B cell (primary cell): ENCODE measurements around the gene L2HGDH. TPM values are rescaled to one million over a fixed set of nuclear protein-coding genes. Genes with fewer than 3 reads are reported as not detected.

ENCODE experiments used
- ATAC-seq: fragments of 200-7000 bp; cut with Tn5 transposase; one replicate; pipeline ENCODE4 v1.10.0; 2021; ENCODE audit warnings: low read depth, mild to moderate bottlenecking, moderate number of reproducible peaks, moderate library complexity
- CTCF ChIA-PET: fragments of 350-600 bp; sonication (Branson Sonifier 250); formaldehyde crosslinking; loops from one replicate; lab custom pipeline; 2021; ENCODE audit warnings: antibody characterized with exemption, inconsistent platforms; lab: Charles Lee
- POLR2A ChIA-PET: fragments of 350-600 bp; sonication (Branson Sonifier 250); formaldehyde crosslinking; loops from one replicate; lab custom pipeline; 2021; ENCODE audit warnings: antibody characterized with exemption; lab: Charles Lee
- DNase-seq: peaks from one replicate; pipeline ENCODE4 v3.0.0; 2013
- H2AFZ ChIP-seq: 2 replicates; pipeline ENCODE4 v1.6.1; 2012; ENCODE audit warnings: mild to moderate bottlenecking, low read depth, low read length; ENCODE audit not compliant: insufficient read depth, poor library complexity, severe bottlenecking
- H3K27ac ChIP-seq, 2 donors: 1 replicate in 1 of 2; 2 replicates in 1 of 2; pipeline ENCODE4 v1.5.1; 2012 to 2013; ENCODE audit warnings: low read length in 2 of 2, mild to moderate bottlenecking in 2 of 2, moderate library complexity in 1 of 2
- H3K27me3 ChIP-seq, 4 experiments: fragments of 200-600 bp in 1 of 4; sonication (generic) in 1 of 4; replicated peaks in 1 of 4; 1 replicate in 2 of 4; 2 replicates in 2 of 4; pipeline versions ENCODE4 v1.6.1 to v1.7.0; 2013 to 2016; ENCODE audit warnings: low read length in 3 of 4, mild to moderate bottlenecking in 2 of 4, mixed read lengths in 1 of 4, moderate library complexity in 1 of 4; ENCODE audit not compliant: insufficient read depth in 4 of 4, control insufficient read depth in 3 of 4; ENCODE audit errors: control extremely low read depth in 1 of 4
- H3K36me3 ChIP-seq, 2 experiments: replicated peaks in 1 of 2; 1 replicate in 1 of 2; 2 replicates in 1 of 2; pipeline versions ENCODE4 v1.6.1 to v1.7.1; 2013; ENCODE audit warnings: low read length in 1 of 2; ENCODE audit not compliant: insufficient read depth in 2 of 2, control insufficient read depth in 1 of 2; ENCODE audit errors: control extremely low read depth in 1 of 2, extremely low read depth in 1 of 2
- H3K4me1 ChIP-seq, 2 donors: fragments of 200-600 bp in 1 of 2; sonication (generic) in 1 of 2; 1 replicate in 1 of 2; 2 replicates in 1 of 2; pipeline versions ENCODE4 v1.5.1 to v1.6.1; 2013 to 2017; ENCODE audit warnings: low read length in 2 of 2; ENCODE audit not compliant: control insufficient read depth in 2 of 2, insufficient read depth in 2 of 2
- H3K4me2 ChIP-seq: replicated peaks from 2 replicates; pipeline ENCODE3; 2012; ENCODE audit warnings: mild to moderate bottlenecking, low read depth, low read length; ENCODE audit not compliant: poor library complexity, severe bottlenecking
- H3K4me3 ChIP-seq, 5 experiments: fragments of 200-600 bp in 1 of 5; sonication (generic) in 1 of 5; 1 replicate in 3 of 5; 2 replicates in 2 of 5; pipeline versions ENCODE4 v1.5.1 to v1.7.0; 2011 to 2016; ENCODE audit warnings: low read length in 4 of 5, mild to moderate bottlenecking in 4 of 5, low read depth in 2 of 5, control low read depth in 1 of 5, moderate library complexity in 1 of 5; ENCODE audit not compliant: insufficient read depth in 1 of 5; ENCODE audit errors: control extremely low read depth in 1 of 5, extremely low read depth in 1 of 5
- H3K79me2 ChIP-seq: fragments of 200-600 bp; sonication (generic); one replicate; pipeline ENCODE4 v1.6.0; 2016; ENCODE audit warnings: low read length; ENCODE audit not compliant: control insufficient read depth, insufficient read depth
- H3K9ac ChIP-seq: fragments of 200-600 bp; sonication (generic); 2 replicates; pipeline ENCODE4 v1.6.1; 2017; ENCODE audit warnings: mild to moderate bottlenecking, low read length, moderate library complexity
- H3K9me3 ChIP-seq, 3 donors: one replicate each; pipeline versions ENCODE4 v1.6.1 to v1.7.1; 2013; ENCODE audit warnings: low read length in 2 of 3; ENCODE audit not compliant: control insufficient read depth in 2 of 3, insufficient read depth in 1 of 3; ENCODE audit errors: control extremely low read depth in 1 of 3
- H4K20me1 ChIP-seq: 2 replicates; pipeline ENCODE4 v1.6.0; 2012; ENCODE audit warnings: mild to moderate bottlenecking, low read length; ENCODE audit not compliant: insufficient read depth, control insufficient read depth, poor library complexity, severe bottlenecking
- H3K27ac Mint-ChIP-seq: one replicate; pipeline ENCODE4 v1.8.0; 2021; ENCODE audit warnings: mixed read lengths
- H3K27me3 Mint-ChIP-seq: one replicate; pipeline ENCODE4 v1.8.0; 2021; ENCODE audit warnings: mixed read lengths
- H3K4me1 Mint-ChIP-seq: one replicate; pipeline ENCODE4 v1.8.0; 2021; ENCODE audit warnings: mixed read lengths
- H3K4me3 Mint-ChIP-seq: one replicate; pipeline ENCODE4 v1.8.0; 2021; ENCODE audit warnings: mixed read lengths
- H3K9me3 Mint-ChIP-seq: one replicate; pipeline ENCODE4 v1.8.0; 2022; ENCODE audit warnings: mixed read lengths; ENCODE audit not compliant: insufficient read depth
- EZH2 ChIP-seq: IDR thresholded peaks from 2 replicates; pipeline ENCODE4 v1.6.1; 2012; ENCODE audit warnings: borderline replicate concordance, low read depth, mild to moderate bottlenecking, moderate library complexity, low read length; ENCODE audit not compliant: insufficient read depth, poor library complexity, severe bottlenecking
- WGBS: methylation state at CpG from one replicate; pipeline ENCODE4 v1.1.5; 2013; ENCODE audit warnings: missing lambda C conversion rate; ENCODE audit not compliant: insufficient coverage; 5-methylcytosine and 5-hydroxymethylcytosine counted together
- intact Hi-C: fragments of 100-400 bp; cut with micrococcal nuclease; formaldehyde crosslinking; loops from one replicate; pipeline ENCODE4 v1.10.0; 2022
- polyA plus RNA-seq: library from polyadenylated mRNA; depleted of rRNA; stranded (reverse); fragments of >200 nt; gene quantifications from 2 replicates; pipeline ENCODE4 v1.2.3, GENCODE V29; 2012
- total RNA-seq, 2 donors: library from RNA; stranded (reverse); fragments of 120-200 nt in 1 of 2; gene quantifications; 1 replicate in 1 of 2; 2 replicates in 1 of 2; pipeline versions ENCODE4 v1.2.3 to v1.2.4, GENCODE V29; 2013 to 2022
- TF ChIP-seq, protein P1 (sequence below): fragments of 200-600 bp; IDR thresholded peaks from one replicate; pipeline ENCODE4 v1.8.0; 2022; ENCODE audit warnings: antibody characterized with exemption, mild to moderate bottlenecking

L2HGDH gene
- total and polyA plus RNA-seq, 2 donors (not counting 1 experiment from before 2014, with no cell fraction given) = 1.1 to 5.5 TPM

DNA sequence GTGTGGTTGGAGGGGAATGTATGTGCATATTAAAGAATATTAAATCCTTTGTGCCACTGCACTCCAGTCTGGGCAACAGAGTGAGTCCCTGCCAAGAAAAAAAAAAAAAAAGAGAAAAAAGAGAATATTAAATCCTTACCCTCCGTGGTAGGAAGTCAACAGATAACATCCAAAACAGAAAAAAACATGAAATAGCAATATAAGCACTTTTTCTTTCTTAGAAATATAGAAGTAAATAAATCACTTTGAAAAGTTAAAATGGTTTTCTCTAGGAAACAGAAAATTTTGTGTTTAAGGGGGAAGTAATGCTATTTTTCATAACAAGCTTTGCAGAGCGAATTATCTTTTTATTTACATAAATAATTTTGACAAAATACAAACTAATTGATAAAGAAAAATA lies 98.2 kb downstream of the L2HGDH start:
- Histone ChIP-seq H4K20me1 (peaks cover 52% of the 10 kb centered on the region), H3K4me1 (no peaks in the 10 kb centered on the region), H3K36me3 (peaks cover 0 to 2% of the 10 kb centered on the region in 2 experiments), H3K27ac (no peak overlapping the region), H3K9ac (no peak overlapping the region), H3K4me2 (no peak overlapping the region), H3K27me3 (no peaks in the 10 kb centered on the region), H3K79me2 (peaks cover 94% of the 10 kb centered on the region), H3K9me3 (no peaks in the 10 kb centered on the region), H2AFZ (no peak overlapping the region), H3K4me3 (no peak overlapping the region)
- Mint-ChIP-seq H3K9me3 (no peaks in the 10 kb centered on the region), H3K4me3 (no peak overlapping the region), H3K4me1 (peaks cover 18% of the 10 kb centered on the region), H3K27me3 (no peaks in the 10 kb centered on the region), H3K27ac (no peak overlapping the region)
- DNase-seq (no peak), ATAC-seq (no peak)
- intact Hi-C loops = no loop called here
- WGBS = no CpG with 5 or more reads among the region's 2 CpGs
- TF ChIP-seq, protein P1, sequence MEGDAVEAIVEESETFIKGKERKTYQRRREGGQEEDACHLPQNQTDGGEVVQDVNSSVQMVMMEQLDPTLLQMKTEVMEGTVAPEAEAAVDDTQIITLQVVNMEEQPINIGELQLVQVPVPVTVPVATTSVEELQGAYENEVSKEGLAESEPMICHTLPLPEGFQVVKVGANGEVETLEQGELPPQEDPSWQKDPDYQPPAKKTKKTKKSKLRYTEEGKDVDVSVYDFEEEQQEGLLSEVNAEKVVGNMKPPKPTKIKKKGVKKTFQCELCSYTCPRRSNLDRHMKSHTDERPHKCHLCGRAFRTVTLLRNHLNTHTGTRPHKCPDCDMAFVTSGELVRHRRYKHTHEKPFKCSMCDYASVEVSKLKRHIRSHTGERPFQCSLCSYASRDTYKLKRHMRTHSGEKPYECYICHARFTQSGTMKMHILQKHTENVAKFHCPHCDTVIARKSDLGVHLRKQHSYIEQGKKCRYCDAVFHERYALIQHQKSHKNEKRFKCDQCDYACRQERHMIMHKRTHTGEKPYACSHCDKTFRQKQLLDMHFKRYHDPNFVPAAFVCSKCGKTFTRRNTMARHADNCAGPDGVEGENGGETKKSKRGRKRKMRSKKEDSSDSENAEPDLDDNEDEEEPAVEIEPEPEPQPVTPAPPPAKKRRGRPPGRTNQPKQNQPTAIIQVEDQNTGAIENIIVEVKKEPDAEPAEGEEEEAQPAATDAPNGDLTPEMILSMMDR = no peak
- TF ChIP-seq EZH2 = no peak
- CTCF ChIA-PET = no interaction called here
- POLR2A ChIA-PET = no interaction called here

- H3K4me3 ChIP-seq = no peak overlapping the region
- H3K27ac Mint-ChIP-seq = no peak overlapping the region
- ATAC-seq (no peak), DNase-seq (no peak)
- H3K27ac ChIP-seq = no peak overlapping the region
- CTCF ChIA-PET = no interaction called here
- POLR2A ChIA-PET = interaction anchor here (0.5 kb wide), 1 partner anchor 27 kb away, joined by 5 read pairs; no protein-coding TSS in a partner anchor
- H3K4me3 Mint-ChIP-seq = no peak overlapping the region
- peaks cover 0 to 2% of the 10 kb centered on the region in 2 experiments for H3K36me3 ChIP-seq
- H3K4me2 ChIP-seq = no peak overlapping the region
- WGBS = no CpG with 5 or more reads among the region's 3 CpGs
- intact Hi-C loops = no loop called here
- no peaks in the 10 kb centered on the region for H3K9me3 Mint-ChIP-seq
- no peak for TF ChIP-seq EZH2
- TF ChIP-seq, protein P1 = no peak
- H3K79me2 ChIP-seq = peaks cover 88% of the 10 kb centered on the region
- no peaks in the 10 kb centered on the region for H3K4me1 ChIP-seq
- H3K9ac ChIP-seq = no peak overlapping the region
- no peaks in the 10 kb centered on the region for H3K27me3 ChIP-seq
- H3K4me1 Mint-ChIP-seq = peaks cover 14% of the 10 kb centered on the region
- H3K27me3 Mint-ChIP-seq = no peaks in the 10 kb centered on the region
- H2AFZ ChIP-seq = no peak overlapping the region
- H3K9me3 ChIP-seq = no peaks in the 10 kb centered on the region
- peaks cover 41% of the 10 kb centered on the region for H4K20me1 ChIP-seq
Measured at GRCh38 chr14:50212726-50213125, 99.3 kb downstream of the L2HGDH start.
